GM18861 (cell line): ENCODE results near the gene NFATC1.

Experiments used
- ATAC-seq: cut with Tn5 transposase; IDR thresholded peaks from one replicate; pipeline ENCODE4 v1.9.1; 2021; ENCODE audit not compliant: unreplicated experiment

Gene NFATC1

DNA sequence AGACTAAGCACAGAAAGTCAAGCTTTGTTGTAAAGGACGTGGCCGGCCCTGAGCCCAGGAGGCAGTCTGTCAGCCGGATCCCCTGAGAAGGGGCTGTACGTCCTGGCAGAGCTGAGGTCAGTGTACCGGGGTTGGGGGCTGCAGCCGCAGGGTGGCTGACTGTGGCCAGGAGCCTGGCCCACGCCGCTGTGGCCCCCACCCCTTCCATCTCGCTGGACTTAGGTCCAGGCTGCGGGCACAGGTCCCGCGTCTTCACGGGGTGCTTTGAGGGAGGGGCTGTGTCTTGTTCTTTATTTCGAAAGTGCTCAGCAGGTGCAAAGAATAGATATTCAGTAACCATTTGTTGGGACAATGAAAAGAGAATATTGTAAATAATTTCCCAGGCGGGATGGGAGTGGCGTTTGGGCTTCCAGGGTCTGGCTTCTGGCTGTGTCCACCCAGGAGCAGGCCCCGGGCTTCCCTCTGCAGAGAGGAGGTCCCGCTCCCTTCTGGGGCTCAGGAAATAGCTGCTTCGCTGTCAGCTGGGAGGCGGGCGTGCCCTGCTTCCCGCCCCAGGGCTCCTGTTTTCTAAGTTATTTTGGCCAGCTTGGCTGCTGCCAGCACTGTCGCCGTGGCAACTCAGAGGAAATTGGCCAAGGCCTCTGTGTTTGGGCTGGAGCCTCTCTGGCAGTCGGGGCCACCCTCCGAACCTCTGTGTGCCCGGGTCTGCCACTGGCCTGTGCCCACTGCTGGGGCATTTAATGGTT lies 7.4 kb downstream of the NFATC1 start:
- ATAC-seq = no peak

DNA sequence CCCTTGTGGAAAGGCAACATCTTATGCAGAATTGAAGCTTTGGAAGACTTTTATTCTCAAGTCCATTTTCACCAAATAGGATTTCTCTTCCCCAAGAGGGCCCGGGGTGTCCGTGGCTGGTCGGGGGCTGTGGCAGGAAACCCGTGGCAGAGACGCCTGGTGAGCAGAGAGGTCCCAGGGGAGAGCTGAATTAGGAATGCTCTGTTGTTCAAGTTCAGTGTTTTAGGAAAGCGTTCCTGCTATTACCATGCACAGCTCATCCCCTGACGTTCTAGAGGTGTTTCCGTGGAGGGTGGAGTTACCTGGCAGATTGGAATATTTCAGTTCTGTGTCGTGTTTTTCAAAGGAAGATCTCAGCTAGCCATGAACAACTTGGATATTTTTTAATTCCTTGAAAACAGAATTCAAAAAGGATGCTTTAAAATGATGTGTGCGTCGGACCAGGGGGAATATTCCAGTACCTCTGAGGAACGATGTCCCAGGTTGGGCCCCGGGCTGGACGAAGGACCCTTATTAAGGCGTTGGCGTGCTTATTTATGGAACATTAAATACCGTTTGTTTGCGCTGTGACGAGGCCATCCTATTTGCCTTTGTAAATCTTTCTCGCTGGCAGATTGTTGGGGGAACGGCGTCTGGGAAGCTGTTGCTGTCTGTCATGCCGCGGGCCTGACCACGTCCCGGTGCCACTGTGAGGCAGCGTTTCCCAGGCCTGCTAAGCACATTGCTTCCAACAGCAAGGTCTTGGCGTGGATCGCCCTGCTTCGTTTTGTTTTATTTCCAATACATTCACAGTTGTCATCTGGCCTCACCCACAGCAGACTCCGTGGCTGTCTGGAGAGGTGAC lies 8.2 kb downstream of the NFATC1 start:
- no peak for ATAC-seq

DNA sequence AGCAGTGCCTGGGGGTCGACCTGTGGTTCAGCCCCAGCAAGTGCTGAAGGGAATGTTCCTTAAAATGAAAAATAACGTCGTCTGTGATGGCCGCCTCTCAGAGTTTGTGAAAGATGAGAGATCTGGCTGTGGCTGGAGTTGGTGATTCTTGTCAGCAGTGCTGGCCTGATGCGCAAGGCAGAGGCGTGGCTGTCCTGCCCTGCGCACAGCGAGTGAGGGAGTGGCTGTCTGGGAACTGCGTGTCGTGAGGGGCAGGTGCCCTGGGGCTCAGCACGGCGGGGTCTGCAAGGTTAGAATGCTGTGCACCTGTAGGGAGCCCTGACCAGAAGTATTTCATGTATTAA lies 8.8 kb downstream of the NFATC1 start:
- ATAC-seq = no peak

DNA sequence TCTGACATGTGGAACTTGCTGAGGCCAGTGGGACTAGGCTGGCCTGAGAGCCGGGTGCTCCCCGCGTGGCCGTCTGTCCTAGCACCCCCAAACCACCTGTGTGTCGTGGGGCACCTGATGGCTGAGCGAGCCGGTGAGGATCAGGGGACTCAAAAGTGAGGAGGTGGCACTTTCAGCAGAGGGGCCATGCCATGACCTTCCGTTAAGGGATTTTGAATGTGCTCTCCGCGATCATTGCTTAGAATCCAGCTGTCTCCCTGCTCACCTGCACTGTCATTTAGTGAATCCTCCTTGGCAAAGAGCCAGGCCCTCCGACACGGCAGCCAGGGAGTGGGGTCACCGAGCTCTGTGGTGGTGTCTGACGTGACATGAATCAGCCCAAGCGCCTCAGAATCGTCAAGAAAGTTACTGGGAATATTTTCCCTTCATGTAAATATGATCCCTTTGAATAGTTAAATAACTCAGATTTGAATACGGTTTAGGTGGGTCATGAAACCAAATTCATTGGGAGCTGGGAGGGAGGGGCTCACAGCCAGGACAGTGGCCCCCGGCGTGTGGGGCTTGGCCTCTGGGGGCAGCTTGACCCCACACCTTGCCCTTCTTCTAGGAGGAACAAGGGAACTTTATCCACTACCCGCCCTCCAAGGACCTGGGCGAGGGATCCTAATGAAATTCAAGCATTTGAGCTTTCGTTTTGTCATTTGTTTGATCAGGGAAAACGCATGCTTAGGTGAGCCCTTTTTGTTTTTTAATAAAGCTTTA lies 9.5 kb downstream of the NFATC1 start:
- no peak for ATAC-seq

DNA sequence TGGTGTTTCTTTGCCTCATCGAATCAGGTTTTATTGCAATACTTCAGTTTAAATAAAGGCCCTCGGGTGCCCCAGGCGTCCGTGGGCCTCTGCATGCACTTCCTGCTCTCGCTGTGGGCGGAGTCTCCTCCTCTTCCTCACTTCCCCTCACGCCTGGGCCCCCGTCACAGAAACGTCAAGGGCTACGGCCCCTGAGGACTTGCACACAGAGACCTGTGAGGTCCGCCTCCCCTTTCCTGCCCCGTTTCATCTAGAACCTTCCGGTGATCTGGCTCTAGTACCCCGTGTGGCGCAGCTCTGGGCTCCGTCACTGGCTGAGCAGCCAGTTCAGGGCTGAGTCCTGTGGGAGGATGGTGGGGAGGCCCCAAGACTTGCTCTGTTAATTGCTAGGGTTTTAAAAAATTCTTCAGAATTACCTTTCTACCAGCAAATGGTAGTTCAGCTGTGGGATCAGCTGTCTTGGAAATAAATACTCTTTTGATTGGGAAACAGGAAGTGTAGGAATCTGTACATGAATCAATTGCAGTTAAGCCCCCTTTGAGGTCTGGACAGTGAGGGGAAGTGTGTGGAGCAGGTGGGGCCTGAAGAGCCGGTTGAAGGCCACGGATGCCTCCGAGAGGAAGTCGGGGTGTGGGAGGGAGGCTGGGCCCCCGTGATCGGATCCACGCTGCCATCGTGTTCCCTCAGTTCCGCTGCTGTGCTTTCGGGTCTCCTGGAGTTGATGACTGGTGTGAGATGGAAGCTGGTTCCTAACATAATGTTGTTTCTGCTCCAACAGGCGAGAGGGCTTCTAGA lies 10.2 kb downstream of the NFATC1 start:
- ATAC-seq = peak; percentile 60

DNA sequence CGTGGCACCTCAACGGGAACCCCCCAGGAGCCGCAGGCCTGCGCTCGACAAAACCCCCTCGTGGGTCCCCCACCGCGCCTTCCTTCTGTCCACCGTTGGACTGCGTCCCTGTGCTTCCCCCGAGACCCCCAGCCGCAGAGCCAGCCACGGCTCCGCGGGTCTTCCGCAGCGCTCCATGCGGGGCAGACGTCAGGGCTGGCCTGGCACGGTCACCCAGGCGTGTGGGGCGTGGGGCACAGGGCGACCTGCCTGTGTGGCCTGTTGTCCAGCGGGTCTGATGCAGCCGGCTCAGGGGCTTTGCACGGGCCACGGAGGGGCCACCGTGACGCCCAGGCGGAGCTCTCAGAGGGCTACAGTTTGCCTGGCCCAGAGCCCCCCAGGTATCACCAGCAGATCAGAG lies 11.0 kb downstream of the NFATC1 start:
- ATAC-seq = no peak

DNA sequence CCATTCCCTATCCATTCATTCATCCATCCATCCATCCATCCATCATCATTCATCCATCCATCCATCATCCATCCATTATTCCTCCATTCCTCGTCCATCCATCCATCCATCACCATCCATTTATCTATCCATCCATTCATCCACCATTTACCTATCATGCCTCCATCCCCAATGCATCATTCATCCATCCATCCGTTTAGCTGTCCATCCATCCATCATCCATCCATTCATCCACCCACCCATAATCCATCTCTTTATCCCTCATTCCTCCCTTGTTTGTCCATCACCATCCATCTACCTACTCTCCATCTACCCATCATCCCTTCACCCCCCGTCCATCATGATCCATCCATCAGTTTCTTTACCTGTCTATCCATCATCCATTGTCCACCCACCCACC lies 13.6 kb downstream of the NFATC1 start:
- ATAC-seq = no peak

DNA sequence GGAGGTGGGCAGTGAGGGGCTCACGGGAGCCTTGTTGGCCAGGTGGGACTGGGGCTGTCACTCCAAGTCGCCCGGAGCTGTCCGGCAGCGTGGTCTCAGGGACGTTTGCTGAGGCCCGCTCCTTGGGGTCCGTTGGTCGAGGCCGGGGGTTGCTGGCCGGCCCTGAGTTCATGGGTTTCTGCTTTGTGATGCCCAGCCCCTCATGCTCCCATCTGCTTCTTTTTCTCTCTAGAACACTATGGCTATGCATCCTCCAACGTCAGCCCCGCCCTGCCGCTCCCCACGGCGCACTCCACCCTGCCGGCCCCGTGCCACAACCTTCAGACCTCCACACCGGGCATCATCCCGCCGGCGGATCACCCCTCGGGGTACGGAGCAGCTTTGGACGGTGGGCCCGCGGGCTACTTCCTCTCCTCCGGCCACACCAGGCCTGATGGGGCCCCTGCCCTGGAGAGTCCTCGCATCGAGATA lies 14.5 kb downstream of the NFATC1 start:
- ATAC-seq = no peak

DNA sequence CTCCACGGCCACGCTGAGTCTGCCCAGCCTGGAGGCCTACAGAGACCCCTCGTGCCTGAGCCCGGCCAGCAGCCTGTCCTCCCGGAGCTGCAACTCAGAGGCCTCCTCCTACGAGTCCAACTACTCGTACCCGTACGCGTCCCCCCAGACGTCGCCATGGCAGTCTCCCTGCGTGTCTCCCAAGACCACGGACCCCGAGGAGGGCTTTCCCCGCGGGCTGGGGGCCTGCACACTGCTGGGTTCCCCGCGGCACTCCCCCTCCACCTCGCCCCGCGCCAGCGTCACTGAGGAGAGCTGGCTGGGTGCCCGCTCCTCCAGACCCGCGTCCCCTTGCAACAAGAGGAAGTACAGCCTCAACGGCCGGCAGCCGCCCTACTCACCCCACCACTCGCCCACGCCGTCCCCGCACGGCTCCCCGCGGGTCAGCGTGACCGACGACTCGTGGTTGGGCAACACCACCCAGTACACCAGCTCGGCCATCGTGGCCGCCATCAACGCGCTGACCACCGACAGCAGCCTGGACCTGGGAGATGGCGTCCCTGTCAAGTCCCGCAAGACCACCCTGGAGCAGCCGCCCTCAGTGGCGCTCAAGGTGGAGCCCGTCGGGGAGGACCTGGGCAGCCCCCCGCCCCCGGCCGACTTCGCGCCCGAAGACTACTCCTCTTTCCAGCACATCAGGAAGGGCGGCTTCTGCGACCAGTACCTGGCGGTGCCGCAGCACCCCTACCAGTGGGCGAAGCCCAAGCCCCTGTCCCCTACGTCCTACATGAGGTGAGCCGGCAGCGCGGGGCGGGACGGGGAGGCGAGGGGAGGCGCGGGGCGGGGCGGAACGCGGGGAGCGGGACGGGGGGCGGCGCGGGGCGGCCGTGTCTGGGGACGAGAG lies 15.2 kb downstream of the NFATC1 start:
- ATAC-seq = no peak

DNA sequence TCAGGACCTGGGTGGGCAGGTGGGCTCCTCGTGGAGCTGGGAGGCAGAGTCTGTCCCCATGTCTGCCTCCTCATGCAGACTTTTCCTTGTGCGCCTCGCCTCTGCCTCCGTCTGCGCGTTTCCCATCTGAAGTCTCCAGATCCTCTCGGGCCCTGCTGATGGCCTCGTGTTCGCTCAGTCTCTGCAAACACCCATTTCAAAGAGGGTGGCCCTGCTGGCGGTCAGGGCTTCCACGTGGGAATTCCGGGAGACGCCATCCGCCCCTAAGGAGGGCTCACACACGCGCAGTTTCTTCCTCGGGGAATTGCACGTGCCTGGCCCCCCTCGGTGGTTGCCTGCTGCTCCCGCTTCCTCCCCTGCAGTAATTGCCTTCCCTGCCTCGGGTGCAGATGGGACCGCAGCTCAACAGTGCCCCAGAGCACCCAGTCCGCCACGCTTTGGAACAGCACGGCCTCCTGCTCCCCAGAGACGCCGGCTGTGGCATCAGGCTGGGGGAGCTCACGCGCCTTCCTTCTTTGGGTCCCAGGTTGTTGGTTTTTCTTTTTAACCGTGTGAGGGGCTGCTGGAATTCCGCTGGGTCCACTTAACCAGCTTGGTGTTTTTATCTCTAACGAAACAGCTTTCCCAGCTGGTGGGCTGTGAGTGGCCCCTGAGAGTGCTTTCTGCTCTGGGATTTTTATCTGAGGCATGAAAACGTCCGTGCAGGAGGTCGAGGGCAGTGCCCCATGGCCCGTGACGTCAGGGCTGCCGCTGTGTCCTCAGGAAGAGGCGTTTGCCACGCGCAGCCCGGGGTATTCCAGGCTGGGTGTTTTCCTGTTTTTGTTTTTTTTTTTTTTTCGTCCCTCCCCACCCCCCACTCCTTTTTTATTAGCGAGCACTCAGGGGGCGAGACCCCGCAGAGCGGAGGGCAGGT lies 16.1 kb downstream of the NFATC1 start:
- no peak for ATAC-seq

DNA sequence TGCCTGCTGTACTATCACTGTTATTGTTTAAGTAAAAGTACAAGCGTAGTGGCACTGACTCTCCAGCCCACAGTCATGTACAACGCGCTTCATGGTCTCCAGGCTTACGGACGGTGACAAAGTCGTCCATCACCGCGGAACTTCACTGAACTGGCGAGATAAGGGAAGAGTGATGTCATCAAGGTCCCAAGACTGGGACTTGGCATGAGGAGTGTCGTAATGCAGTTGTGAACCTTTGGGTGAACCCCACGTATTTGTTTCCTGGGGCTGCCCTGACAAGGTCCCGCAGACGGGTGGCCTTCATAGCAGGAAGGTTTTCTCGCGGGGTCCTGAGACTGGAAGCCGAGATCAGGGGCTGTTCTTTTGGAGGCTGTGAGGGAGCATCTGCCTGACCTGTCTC lies 17.3 kb downstream of the NFATC1 start:
- no peak for ATAC-seq

DNA sequence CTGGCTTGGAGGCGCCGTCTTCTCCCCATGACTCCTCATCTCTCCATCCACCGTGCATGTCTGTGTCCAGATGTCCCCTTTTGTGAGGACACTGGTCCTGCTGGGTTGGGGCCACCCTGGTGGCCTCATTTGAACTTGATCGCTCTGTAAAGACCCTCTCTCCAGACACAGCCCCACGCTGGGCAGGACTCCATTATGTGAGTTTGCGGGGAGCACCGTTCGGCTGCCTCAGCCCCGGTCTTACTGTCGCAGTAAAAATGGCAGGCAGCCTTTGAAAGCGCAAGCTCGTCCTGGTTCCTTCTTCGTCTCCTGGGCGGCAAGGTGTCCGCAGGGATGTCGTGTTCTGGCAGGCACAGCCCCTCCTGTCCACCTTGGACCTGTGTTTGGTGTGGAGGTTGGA lies 17.7 kb downstream of the NFATC1 start:
- ATAC-seq = no peak

DNA sequence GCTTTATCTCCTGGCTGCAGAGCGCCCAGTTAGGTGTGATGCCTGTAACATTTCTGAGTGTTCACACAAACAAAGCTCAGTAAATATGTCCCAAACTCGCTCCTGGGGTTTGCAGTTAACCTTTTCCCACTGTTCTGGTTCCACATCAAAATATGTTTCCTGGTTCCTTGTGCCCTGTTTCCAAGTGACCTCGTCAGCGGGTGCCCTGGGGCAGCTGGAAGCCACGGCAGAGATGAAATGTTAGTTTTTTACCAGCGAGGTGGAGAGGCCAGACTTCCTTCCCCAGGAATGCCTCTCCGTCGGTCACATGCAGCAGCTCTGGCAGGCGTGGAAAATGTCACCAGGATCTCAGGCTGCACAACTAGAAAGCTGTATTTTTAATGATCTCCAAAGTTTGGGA lies 18.2 kb downstream of the NFATC1 start:
- ATAC-seq = no peak

DNA sequence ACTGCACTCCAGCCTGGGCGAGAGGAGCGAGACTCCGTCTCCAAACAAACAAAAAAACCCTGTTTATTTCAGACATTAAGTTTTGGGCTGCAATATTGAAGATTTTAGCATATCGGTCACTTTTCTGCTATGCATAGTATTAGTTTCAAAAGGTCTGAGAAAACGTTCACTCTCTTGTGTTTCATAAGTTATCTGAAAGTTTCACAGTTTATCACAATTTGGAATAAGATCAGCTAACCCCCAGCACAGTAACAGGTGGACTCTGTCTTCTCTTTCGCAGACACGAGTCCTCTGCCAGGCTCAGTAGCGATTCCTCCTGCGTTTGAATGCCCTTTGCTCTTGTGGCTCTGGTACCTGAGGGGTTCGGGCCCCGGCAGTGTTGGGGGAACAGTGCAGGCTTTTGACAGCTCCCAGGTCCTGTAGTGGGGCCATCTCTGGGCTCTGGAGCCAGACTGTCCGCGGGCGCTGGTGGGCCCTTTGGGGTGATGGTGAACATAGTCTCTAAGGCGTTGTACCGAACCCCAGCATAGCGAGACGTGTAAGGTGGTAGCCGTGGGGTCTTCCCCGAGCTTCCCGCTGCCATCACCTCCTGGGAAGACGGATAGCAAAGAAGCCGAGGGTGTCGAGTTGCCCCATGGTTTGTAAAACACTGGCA lies 20.4 kb downstream of the NFATC1 start:
- ATAC-seq = no peak

DNA sequence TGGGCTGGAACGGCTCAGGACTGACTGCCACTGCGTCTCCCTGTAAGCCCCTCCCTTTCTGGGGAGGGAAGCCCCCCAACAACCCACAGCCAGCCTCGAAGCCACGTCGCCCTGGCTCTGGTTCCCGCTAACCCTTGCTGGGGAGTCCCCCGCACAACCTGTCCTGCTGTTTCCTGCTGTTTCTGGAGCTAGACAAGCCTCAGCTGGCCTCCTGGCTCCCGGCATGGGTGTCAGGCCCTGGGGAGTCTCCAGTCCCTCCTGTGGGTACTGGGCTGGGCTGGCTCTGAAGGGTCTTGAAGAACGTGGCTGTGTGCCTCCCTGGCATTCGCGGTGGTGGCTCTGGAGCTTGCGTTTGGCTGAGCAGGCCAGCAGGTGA lies 20.9 kb downstream of the NFATC1 start:
- ATAC-seq = no peak

DNA sequence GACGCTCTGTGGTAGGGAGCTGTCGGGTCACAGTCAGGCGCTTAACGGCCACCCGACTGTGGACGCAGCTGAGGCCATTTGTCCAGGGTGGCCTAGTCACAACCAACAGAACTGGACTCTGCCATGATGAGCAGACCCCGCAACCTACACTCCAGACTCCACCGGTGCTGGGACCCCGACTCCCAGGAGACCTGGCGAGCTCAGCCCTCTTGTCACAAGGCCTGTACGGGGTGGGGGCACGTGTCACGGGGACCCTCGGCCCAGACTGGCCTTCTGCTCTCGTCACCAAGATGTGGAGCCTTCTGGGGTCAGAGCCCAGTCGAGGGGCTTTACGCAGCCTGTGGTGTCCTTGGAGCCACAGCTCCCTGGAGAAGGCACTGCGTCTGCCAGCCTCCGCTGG lies 22.5 kb downstream of the NFATC1 start:
- no peak for ATAC-seq

DNA sequence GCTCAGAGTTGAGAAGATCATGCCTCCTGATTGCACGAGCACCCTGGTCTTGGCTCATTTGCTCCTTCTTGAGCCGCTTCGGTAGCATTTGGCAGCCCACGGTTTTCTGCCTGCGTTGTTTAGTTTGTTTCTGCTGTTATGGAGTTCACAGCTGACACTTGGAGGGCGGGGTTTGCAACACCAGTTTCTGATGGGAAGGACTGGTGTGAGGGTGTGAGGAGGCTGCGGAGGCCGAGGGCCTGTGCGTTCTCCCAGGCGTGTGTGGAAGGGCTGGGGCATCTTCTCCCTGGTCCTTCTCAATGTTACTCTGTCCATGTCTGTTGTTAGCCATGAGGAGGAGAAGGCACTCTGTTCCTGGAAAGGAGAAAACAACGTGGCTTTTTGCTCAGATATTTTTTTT lies 22.9 kb downstream of the NFATC1 start:
- ATAC-seq = no peak

DNA sequence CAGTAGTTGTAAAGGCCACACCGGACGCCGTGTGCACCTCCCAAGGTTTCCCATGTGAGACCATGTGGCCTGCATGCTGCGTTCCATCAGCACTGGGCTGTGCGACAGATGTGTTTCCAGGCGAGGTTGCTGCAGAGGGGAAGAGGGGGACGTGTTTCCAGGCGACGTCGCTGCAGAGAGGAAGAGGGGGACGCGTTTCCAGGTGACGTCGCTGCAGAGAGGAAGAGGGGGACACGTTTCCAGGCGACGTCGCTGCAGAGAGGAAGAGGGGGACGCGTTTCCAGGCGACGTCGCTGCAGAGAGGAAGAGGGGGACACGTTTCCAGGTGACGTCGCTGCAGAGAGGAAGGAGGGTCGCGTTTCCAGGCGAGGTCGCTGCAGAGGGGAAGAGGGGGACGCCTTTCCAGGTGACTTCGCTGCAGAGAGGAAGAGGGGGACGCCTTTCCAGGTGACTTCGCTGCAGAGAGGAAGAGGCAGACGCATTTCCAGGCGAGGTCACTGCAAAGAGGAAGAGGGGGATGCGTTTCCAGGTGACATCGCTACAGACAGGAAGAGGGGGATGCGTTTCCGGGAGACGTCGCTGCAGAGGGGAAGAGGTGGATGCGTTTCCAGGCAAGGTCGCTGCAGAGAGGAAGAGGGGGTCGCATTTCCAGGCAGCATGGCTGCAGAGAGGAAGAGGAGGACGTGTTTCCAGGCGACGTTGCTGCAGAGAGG lies 24.5 kb downstream of the NFATC1 start:
- ATAC-seq = no peak
